WTC11 (cell line): ENCODE results near the gene PIEZO1. TPM values are rescaled to one million over a fixed set of nuclear protein-coding genes. Genes with fewer than 3 reads are reported as not detected.

Experiments used
- ATAC-seq: fragments of 200-7000 bp; cut with Tn5 transposase; 2 replicates; pipeline ENCODE4 v1.10.0; 2021; ENCODE audit warnings: mild to moderate bottlenecking, moderate library complexity
- CTCF ChIA-PET: fragments of 300-600 bp; sonication (Branson Sonifier 250); formaldehyde crosslinking; loops from one replicate; lab custom pipeline; 2021; ENCODE audit warnings: antibody characterized with exemption; lab: Charles Lee
- POLR2A ChIA-PET: fragments of 350-600 bp; sonication (Branson Sonifier 250); formaldehyde crosslinking; loops from one replicate; lab custom pipeline; 2021; ENCODE audit warnings: antibody characterized with exemption; lab: Charles Lee
- DNase-seq: peaks from one replicate; pipeline ENCODE4 v3.0.0; 2021; ENCODE audit warnings: low spot score
- H3K27ac Mint-ChIP-seq: 2 replicates; pipeline ENCODE4 v1.8.0; 2021; ENCODE audit warnings: mixed read lengths
- H3K27me3 Mint-ChIP-seq: 2 replicates; pipeline ENCODE4 v1.8.0; 2021; ENCODE audit warnings: low read depth, mild to moderate bottlenecking, moderate library complexity, mixed read lengths
- H3K36me3 Mint-ChIP-seq: 2 replicates; pipeline ENCODE4 v1.8.0; 2021; ENCODE audit warnings: mixed read lengths
- H3K4me1 Mint-ChIP-seq: 2 replicates; pipeline ENCODE4 v1.8.0; 2022; ENCODE audit warnings: mixed read lengths
- H3K4me3 Mint-ChIP-seq: 2 replicates; pipeline ENCODE4 v1.8.0; 2021; ENCODE audit warnings: mild to moderate bottlenecking, moderate library complexity, mixed read lengths
- H3K9me3 Mint-ChIP-seq: 2 replicates; pipeline ENCODE4 v1.8.0; 2021; ENCODE audit warnings: mixed read lengths
- ERG ChIP-seq: fragments of 250-450 bp; sonication (Bioruptor Pico); IDR thresholded peaks from 2 replicates; pipeline ENCODE4 v1.8.0; 2021; ENCODE audit warnings: mild to moderate bottlenecking
- ESRRA ChIP-seq: sonication (generic); formaldehyde crosslinking; IDR thresholded peaks from 2 replicates; pipeline ENCODE4 v1.8.1; 2022; ENCODE audit warnings: mild to moderate bottlenecking, missing genetic modification reagents, borderline replicate concordance
- ETV6 ChIP-seq: sonication (generic); formaldehyde crosslinking; IDR thresholded peaks from 2 replicates; pipeline ENCODE4 v1.8.1; 2022; ENCODE audit warnings: mild to moderate bottlenecking, missing genetic modification reagents
- FOXK1 ChIP-seq: sonication (generic); formaldehyde crosslinking; IDR thresholded peaks from 2 replicates; pipeline ENCODE4 v1.8.0; 2022; ENCODE audit warnings: mild to moderate bottlenecking, moderate library complexity, missing genetic modification reagents
- GRHL2 ChIP-seq: fragments of 250-450 bp; sonication (Bioruptor Pico); IDR thresholded peaks from 2 replicates; pipeline ENCODE4 v1.8.0; 2022; ENCODE audit warnings: mild to moderate bottlenecking, moderate library complexity; ENCODE audit not compliant: insufficient replicate concordance, severe bottlenecking
- GTF2I ChIP-seq: fragments of 250-450 bp; sonication (Bioruptor Pico); conservative IDR thresholded peaks from 2 replicates; pipeline ENCODE4 v1.4.0; 2021; ENCODE audit warnings: mild to moderate bottlenecking
- NFE2L1 ChIP-seq: sonication (generic); formaldehyde crosslinking; IDR thresholded peaks from 2 replicates; pipeline ENCODE4 v1.8.1; 2023; ENCODE audit warnings: missing genetic modification reagents
- PRRX2 ChIP-seq: fragments of 250-450 bp; sonication (Bioruptor Pico); IDR thresholded peaks from 2 replicates; pipeline ENCODE4 v1.8.0; 2021; ENCODE audit warnings: mild to moderate bottlenecking
- RORB ChIP-seq: fragments of 250-450 bp; sonication (Bioruptor Pico); IDR thresholded peaks from 2 replicates; pipeline ENCODE4 v1.9.0; 2021; ENCODE audit warnings: mild to moderate bottlenecking
- SMAD3 ChIP-seq: sonication (generic); formaldehyde crosslinking; IDR thresholded peaks from 2 replicates; pipeline ENCODE4 v1.8.0; 2022; ENCODE audit warnings: missing genetic modification reagents, mild to moderate bottlenecking, borderline replicate concordance
- SMAD4 ChIP-seq: sonication (generic); formaldehyde crosslinking; IDR thresholded peaks from 2 replicates; pipeline ENCODE4 v1.8.0; 2022; ENCODE audit warnings: mild to moderate bottlenecking, missing genetic modification reagents
- STAT6 ChIP-seq: sonication (generic); formaldehyde crosslinking; conservative IDR thresholded peaks from 2 replicates; pipeline ENCODE4 v1.8.1; 2023; ENCODE audit warnings: mild to moderate bottlenecking, low read depth, missing genetic modification reagents, moderate library complexity
- USF2 ChIP-seq: sonication (generic); formaldehyde crosslinking; IDR thresholded peaks from 2 replicates; pipeline ENCODE4 v1.8.1; 2023; ENCODE audit warnings: mild to moderate bottlenecking, missing genetic modification reagents, moderate library complexity
- ZNF121 ChIP-seq: sonication (generic); formaldehyde crosslinking; IDR thresholded peaks from 2 replicates; pipeline ENCODE4 v1.8.0; 2023; ENCODE audit warnings: missing genetic modification reagents
- ZNF232 ChIP-seq: sonication (generic); formaldehyde crosslinking; IDR thresholded peaks from 2 replicates; pipeline ENCODE4 v1.8.0; 2022; ENCODE audit warnings: mild to moderate bottlenecking, missing genetic modification reagents
- ZNF317 ChIP-seq: sonication (generic); formaldehyde crosslinking; IDR thresholded peaks from 2 replicates; pipeline ENCODE4 v1.8.1; 2023; ENCODE audit warnings: low read depth, mild to moderate bottlenecking, moderate library complexity, missing genetic modification reagents, borderline replicate concordance
- total RNA-seq: library from RNA; stranded (reverse); gene quantifications from 3 replicates; pipeline ENCODE4 v1.2.3, GENCODE V29; 2021
- TF ChIP-seq, protein P1 (sequence below): sonication (generic); formaldehyde crosslinking; IDR thresholded peaks from 2 replicates; pipeline ENCODE4 v1.8.1; 2022; ENCODE audit warnings: mild to moderate bottlenecking, moderate library complexity, missing genetic modification reagents
- TF ChIP-seq, protein P2 (sequence below): fragments of 250-450 bp; sonication (Bioruptor Pico); IDR thresholded peaks from 2 replicates; pipeline ENCODE4 v1.9.0; 2021; ENCODE audit warnings: mild to moderate bottlenecking, borderline replicate concordance

PIEZO1 gene
- total RNA-seq, 1 experiment from 2014 or later: 71.3 TPM

DNA sequence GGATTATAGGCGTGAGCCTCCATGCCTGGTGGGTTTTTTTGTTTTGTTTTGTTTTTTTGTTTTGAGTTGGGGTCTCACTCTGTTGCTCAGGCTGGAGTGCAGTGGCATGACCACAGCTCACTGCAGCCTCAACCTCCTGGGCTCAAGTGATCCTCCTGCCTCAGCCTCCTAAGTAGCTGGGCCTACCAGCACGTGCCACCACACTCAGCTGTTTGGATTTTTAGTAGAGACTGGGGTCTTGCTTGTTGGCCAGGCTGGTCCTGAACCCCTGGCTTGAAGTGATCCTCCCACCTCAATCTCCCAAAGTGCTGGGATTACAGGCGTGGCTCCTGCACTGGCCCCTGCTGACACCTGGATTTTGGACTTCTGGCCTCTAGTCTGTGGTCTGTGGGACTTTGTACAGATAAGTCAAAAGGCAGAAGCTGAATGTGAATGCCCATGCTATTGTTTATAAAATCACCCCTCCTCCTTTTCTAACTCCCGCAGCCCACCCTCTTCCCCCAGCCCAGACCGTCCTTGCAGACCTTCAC, 104.4 kb downstream of the PIEZO1 start:
- H3K27me3 Mint-ChIP-seq: no peaks in the 10 kb centered on the region
- H3K9me3 Mint-ChIP-seq: no peaks in the 10 kb centered on the region
- no peak for DNase-seq
- H3K36me3 Mint-ChIP-seq: peaks cover 2% of the 10 kb centered on the region; the same call in 1 of the 2 replicates
- H3K4me3 Mint-ChIP-seq: no peak overlapping the region
- ChIA-PET POLR2A (interaction anchor here (0.6 kb wide), 1 partner anchor 1198 kb away, joined by 7 read pairs; no protein-coding TSS in a partner anchor), CTCF (interaction anchor here (0.7 to 2.5 kb wide), 11 partner anchors 8 to 487 kb away, joined by 3 to 23 read pairs (median 4); no protein-coding TSS in a partner anchor)
- ATAC-seq: no peak
- H3K4me1 Mint-ChIP-seq: peaks cover 9% of the 10 kb centered on the region
- H3K27ac Mint-ChIP-seq: peak overlapping the region; percentile 45; the same call in 1 of the 2 replicates
- TF ChIP-seq SMAD4 (CRISPR knock-in tag) (no peak), RORB (CRISPR knock-in tag) (no peak), ZNF121 (CRISPR knock-in tag) (peak; percentile 64; the same call in 1 of the 2 replicates)

- H3K4me3 Mint-ChIP-seq: no peak overlapping the region
- H3K27me3 Mint-ChIP-seq: no peaks in the 10 kb centered on the region
- DNase-seq: no peak
- no peak overlapping the region for H3K27ac Mint-ChIP-seq
- H3K9me3 Mint-ChIP-seq: no peaks in the 10 kb centered on the region
- H3K4me1 Mint-ChIP-seq: no peaks in the 10 kb centered on the region; the same call in 1 of the 2 replicates
- POLR2A ChIA-PET: no interaction called here
- TF ChIP-seq ESRRA (CRISPR knock-in tag) (no peak), NFE2L1 (CRISPR knock-in tag) (no peak), PRRX2 (no peak), GTF2I (no peak), STAT6 (CRISPR knock-in tag) (no peak), GRHL2 (no peak), ZNF317 (no peak), ETV6 (CRISPR knock-in tag) (no peak), USF2 (no peak), ERG (CRISPR knock-in tag) (no peak), FOXK1 (no peak), SMAD3 (CRISPR knock-in tag) (no peak), ZNF232 (CRISPR knock-in tag) (no peak)
- TF ChIP-seq, protein P1, sequence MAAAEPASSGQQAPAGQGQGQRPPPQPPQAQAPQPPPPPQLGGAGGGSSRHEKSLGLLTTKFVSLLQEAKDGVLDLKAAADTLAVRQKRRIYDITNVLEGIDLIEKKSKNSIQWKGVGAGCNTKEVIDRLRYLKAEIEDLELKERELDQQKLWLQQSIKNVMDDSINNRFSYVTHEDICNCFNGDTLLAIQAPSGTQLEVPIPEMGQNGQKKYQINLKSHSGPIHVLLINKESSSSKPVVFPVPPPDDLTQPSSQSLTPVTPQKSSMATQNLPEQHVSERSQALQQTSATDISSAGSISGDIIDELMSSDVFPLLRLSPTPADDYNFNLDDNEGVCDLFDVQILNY (CRISPR knock-in tag): no peak
- TF ChIP-seq, protein P2, sequence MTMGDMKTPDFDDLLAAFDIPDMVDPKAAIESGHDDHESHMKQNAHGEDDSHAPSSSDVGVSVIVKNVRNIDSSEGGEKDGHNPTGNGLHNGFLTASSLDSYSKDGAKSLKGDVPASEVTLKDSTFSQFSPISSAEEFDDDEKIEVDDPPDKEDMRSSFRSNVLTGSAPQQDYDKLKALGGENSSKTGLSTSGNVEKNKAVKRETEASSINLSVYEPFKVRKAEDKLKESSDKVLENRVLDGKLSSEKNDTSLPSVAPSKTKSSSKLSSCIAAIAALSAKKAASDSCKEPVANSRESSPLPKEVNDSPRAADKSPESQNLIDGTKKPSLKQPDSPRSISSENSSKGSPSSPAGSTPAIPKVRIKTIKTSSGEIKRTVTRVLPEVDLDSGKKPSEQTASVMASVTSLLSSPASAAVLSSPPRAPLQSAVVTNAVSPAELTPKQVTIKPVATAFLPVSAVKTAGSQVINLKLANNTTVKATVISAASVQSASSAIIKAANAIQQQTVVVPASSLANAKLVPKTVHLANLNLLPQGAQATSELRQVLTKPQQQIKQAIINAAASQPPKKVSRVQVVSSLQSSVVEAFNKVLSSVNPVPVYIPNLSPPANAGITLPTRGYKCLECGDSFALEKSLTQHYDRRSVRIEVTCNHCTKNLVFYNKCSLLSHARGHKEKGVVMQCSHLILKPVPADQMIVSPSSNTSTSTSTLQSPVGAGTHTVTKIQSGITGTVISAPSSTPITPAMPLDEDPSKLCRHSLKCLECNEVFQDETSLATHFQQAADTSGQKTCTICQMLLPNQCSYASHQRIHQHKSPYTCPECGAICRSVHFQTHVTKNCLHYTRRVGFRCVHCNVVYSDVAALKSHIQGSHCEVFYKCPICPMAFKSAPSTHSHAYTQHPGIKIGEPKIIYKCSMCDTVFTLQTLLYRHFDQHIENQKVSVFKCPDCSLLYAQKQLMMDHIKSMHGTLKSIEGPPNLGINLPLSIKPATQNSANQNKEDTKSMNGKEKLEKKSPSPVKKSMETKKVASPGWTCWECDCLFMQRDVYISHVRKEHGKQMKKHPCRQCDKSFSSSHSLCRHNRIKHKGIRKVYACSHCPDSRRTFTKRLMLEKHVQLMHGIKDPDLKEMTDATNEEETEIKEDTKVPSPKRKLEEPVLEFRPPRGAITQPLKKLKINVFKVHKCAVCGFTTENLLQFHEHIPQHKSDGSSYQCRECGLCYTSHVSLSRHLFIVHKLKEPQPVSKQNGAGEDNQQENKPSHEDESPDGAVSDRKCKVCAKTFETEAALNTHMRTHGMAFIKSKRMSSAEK: no peak
- TF ChIP-seq, all 79 proteins: peak for 0
- no peak; the same call in 1 of the 2 replicates for ATAC-seq
- CTCF ChIA-PET: no interaction called here
- peaks cover 2% of the 10 kb centered on the region; the same call in 1 of the 2 replicates for H3K36me3 Mint-ChIP-seq
These were observed 106.6 kb downstream of the PIEZO1 start for GRCh38 chr16:88678224-88678979.
